AG04450 (cell line): Measurements from ENCODE around the gene SYT12. TPM values are rescaled to one million over a fixed set of nuclear protein-coding genes. Genes with fewer than 3 reads are reported as not detected.
A peak's percentile ranks its signal among the peaks of the same experiment; 100 is the strongest.

Experiments used
- CTCF ChIA-PET: fragments of 300-600, 350-600 bp; formaldehyde crosslinking; extraction: SDS; loops from one replicate; lab custom pipeline; 2022; ENCODE audit warnings: antibody characterized with exemption, inconsistent platforms; lab: Charles Lee
- POLR2A ChIA-PET: fragments of 350-600 bp; formaldehyde crosslinking; extraction: SDS; loops from one replicate; lab custom pipeline; 2021; ENCODE audit warnings: antibody characterized with exemption, inconsistent platforms; lab: Yijun Ruan, JAX
- DNase-seq: peaks from one replicate; pipeline ENCODE4 v3.0.0-alpha.2; 2011; ENCODE audit warnings: low read depth, low spot score
- H3K27ac ChIP-seq: one replicate; pipeline ENCODE4 v1.5.1; 2012; ENCODE audit warnings: low read depth, low read length, control low read depth
- H3K27me3 ChIP-seq: one replicate; pipeline ENCODE4 v1.6.0; 2012; ENCODE audit warnings: low read length; ENCODE audit not compliant: control insufficient read depth, insufficient read depth
- H3K4me3 ChIP-seq: 2 replicates; pipeline ENCODE4 v1.5.1; 2011; ENCODE audit warnings: mild to moderate bottlenecking, low read depth, low read length, control low read depth
- H3K9me3 ChIP-seq: 2 replicates; pipeline ENCODE4 v1.5.1; 2012; ENCODE audit warnings: low read length; ENCODE audit not compliant: control insufficient read depth, insufficient read depth
- polyA minus RNA-seq: library from RNA; depleted of rRNA, polyadenylated mRNA; stranded (reverse); fragments of >200 nt; gene quantifications from 2 replicates; pipeline ENCODE4 v1.2.3, GENCODE V29; 2011; rRNA and poly(A)+ RNA removed
- polyA plus RNA-seq: library from polyadenylated mRNA; depleted of rRNA; stranded (reverse); fragments of >200 nt; gene quantifications from 2 replicates; pipeline ENCODE4 v1.2.3, GENCODE V29; 2011; rRNA removed
- TF ChIP-seq, protein P1 (sequence below): IDR thresholded peaks from 2 replicates; pipeline ENCODE4 v1.5.1; 2011; ENCODE audit warnings: low read depth, low read length, control low read depth, inconsistent platforms

Gene SYT12, protein sequence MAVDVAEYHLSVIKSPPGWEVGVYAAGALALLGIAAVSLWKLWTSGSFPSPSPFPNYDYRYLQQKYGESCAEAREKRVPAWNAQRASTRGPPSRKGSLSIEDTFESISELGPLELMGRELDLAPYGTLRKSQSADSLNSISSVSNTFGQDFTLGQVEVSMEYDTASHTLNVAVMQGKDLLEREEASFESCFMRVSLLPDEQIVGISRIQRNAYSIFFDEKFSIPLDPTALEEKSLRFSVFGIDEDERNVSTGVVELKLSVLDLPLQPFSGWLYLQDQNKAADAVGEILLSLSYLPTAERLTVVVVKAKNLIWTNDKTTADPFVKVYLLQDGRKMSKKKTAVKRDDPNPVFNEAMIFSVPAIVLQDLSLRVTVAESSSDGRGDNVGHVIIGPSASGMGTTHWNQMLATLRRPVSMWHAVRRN
- polyA plus RNA-seq (0.30 and 0.41 TPM in 2 replicates), polyA minus RNA-seq (0.09 and 0.46 TPM in 2 replicates)

DNA sequence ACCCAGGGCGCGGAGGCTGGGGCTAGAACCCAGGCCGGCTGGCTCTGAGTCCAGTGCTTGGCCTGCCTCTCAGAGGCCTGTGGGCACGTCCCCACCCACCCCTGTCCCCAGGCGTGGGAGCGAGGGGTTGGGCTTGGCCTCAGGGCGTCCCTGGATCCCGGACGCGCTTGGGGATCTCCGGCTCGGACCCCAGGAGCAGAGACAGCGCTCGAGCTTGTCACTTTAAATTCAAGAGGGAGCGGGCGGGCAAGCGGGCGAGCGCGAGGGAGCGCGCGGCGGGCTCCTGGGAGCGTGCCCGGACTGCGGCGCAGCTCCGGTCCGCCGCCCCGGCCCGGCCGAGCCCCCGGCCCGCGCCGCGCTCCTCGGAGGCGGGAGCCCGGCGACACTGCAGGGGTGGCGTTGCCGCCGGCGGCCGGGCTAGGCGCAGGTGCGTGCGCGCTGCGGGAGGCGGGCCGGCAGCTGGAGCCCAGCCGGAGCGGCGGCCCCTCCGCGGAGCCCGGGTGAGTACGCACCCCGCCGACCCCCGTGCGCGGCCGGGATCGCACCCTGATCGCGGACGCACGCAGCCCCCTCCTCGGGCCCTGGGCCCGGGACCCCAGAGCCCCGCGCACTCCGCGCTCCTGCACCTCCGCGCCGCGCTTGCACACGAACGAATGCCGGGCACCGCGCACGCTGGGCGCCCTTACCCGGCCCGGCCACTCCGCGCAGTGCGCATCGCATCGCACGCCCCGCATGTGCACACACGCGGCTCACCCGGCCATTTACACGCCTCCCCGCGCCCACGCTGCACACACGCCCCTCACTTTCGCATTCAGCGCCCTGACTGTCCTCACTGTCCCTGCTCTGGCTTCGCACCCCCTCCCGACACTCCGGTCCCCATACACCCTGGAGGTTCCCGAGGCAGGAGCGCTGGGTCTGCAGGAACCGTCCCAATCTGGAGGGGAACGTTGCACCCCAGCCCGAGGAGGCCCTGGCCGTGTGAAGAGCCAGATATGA, at the start of gene SYT12:
SYT12 (plus strand) TSS at position 174 of the 996 bp plus-strand sequence. CDS start 7,011 bp downstream, outside the sequence.
- Histone ChIP-seq H3K4me3 (peak within 1 kb of the TSS; percentile 52), H3K9me3 (no peaks in the 10 kb centered on the region; the same call in 1 of the 2 replicates), H3K27ac (no peak within 1 kb of the TSS), H3K27me3 (peaks cover 2% of the 10 kb centered on the region)
- CTCF ChIA-PET: interaction anchor here (2.2 kb wide), 1 partner anchor 13 kb away, joined by 8 read pairs; no protein-coding TSS in a partner anchor
- TF ChIP-seq, protein P1, sequence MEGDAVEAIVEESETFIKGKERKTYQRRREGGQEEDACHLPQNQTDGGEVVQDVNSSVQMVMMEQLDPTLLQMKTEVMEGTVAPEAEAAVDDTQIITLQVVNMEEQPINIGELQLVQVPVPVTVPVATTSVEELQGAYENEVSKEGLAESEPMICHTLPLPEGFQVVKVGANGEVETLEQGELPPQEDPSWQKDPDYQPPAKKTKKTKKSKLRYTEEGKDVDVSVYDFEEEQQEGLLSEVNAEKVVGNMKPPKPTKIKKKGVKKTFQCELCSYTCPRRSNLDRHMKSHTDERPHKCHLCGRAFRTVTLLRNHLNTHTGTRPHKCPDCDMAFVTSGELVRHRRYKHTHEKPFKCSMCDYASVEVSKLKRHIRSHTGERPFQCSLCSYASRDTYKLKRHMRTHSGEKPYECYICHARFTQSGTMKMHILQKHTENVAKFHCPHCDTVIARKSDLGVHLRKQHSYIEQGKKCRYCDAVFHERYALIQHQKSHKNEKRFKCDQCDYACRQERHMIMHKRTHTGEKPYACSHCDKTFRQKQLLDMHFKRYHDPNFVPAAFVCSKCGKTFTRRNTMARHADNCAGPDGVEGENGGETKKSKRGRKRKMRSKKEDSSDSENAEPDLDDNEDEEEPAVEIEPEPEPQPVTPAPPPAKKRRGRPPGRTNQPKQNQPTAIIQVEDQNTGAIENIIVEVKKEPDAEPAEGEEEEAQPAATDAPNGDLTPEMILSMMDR: no peak
- POLR2A ChIA-PET: interaction anchor here (1.3 kb wide), 1 partner anchor 10 kb away, joined by 4 read pairs; no protein-coding TSS in a partner anchor
- DNase-seq: no peak

DNA sequence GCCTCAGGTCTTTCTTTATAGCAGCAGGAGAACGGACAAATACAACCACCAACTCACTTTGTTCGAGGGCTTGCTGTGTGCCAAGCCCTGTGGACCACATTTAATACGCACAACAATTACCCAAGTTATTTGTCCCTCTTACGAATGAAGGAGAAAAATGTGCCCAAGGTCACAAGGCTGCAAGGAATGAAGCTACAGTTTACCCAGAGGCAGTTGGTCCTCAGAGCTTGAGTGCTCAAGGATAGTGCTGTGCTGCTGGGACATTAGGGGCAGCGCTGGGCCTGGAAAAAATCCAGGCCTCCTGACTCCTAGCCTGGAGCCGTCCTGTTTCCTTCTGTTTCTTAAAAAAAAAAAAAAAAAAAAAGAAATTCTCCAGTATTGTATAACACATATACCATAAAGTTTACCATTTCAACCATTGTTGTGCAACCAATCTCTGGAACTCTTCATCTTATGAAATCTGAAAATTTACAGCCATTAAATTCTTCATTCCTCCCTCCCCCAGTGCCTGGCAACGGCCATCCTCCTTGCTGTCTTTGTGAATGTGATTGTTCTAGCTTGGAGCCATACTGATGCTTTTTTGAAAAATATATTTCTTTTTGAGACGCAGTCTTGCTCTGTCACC, 48.9 kb upstream of the SYT12 start:
- ChIA-PET CTCF (interaction anchor here (0.7 kb wide), 1 partner anchor 77 kb away, joined by 11 read pairs; no protein-coding TSS in a partner anchor), POLR2A (interaction anchor here (1.1 kb wide), 1 partner anchor 131 kb away, joined by 3 read pairs; the partner anchor contains the start of gene RCE1)

DNA sequence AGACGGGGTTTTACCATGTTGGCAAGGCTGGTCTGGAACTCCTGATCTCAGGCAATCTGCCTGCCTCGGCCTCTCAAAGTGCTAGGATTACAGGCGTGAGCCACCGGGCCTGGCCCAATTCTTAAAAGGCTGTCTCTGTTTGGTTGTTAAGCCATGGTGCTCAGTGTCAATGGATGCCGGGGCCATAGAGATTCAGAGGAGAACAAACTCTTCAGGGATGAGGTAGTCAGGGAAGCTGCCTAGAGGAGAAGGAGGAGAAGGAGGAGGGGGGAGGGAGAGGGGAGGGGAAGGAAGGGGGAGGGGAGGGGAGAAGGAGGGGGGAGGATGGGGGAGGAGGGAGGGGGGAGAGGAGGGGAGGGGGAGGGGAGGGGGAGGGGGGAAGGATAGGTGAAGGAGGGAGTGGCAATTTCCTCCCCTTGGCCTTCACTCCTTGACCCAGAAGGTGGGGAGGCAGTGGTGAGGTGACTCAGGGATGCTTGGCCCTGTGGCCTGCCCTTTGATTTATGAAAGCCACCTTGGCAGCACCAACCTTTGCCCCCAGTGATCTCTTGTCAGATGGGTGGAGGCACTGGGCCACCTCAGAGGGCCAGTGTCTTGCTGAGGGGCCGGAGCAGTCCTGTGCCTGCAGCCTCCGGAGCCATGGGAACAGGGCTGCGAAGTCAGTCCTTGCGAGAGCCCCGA, 48.1 kb upstream of the SYT12 start, which contains the start of gene C11orf86:
C11orf86 (plus strand) TSS at position 581 of the 681 bp plus-strand sequence; CDS start at position 640, 59 bp downstream.
- DNase-seq: no peak
- no peak within 1 kb of the TSS for H3K4me3 ChIP-seq
- POLR2A ChIA-PET: interaction anchor here (1.1 to 1.2 kb wide), 2 partner anchors 132 kb away, joined by 3 to 5 read pairs; partner anchors contain the start of gene RCE1
- CTCF ChIA-PET: interaction anchor here (0.6 to 0.7 kb wide), 2 partner anchors 77 to 364 kb away, joined by 4 to 11 read pairs; no protein-coding TSS in a partner anchor
- no peaks in the 10 kb centered on the region for H3K27me3 ChIP-seq
- peaks cover 29% of the 10 kb centered on the region for H3K9me3 ChIP-seq
- peak within 1 kb of the TSS; percentile 11 for H3K27ac ChIP-seq
- TF ChIP-seq, protein P1: no peak

More for the DNA sequence above, 48.9 kb upstream of the SYT12 start:
- no peak overlapping the region for H3K27ac ChIP-seq
- peaks cover 21% of the 10 kb centered on the region for H3K9me3 ChIP-seq
- TF ChIP-seq, protein P1: no peak
- H3K27me3 ChIP-seq: no peaks in the 10 kb centered on the region
- H3K4me3 ChIP-seq: no peak overlapping the region
- DNase-seq: no peak

DNA sequence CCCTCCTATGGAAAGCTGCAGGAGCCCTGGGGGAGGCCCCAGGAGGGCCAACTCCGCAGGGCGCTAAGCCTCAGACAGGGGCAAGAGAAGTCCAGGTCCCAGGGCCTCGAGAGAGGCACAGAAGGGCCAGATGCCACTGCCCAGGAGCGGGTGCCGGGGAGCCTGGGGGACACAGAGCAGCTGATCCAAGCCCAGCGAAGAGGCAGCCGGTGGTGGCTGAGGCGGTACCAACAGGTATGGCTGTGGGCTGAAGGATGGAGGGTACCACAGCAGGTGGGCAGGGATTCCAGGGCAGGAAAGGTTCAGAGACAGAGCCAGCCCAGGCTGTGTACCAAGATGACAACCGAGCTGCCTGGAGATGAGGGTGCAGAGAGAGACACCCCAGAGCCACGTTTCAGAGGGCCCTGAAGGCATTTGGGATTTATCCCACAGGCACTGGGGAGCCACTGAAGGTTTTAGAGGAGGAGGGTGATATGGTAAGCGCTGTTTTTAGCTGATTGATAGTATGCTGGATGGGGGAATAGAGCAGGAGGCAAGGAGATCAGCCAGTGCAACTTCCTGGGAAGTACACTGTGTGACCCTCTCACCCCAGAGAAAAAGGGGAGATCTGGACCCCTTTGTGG, 47.4 kb upstream of the SYT12 start:
- H3K27me3 ChIP-seq: no peaks in the 10 kb centered on the region
- ChIA-PET POLR2A (interaction anchor here (1.2 kb wide), 1 partner anchor 132 kb away, joined by 5 read pairs; the partner anchor contains the start of gene RCE1), CTCF (interaction anchor here (0.6 to 1.2 kb wide), 3 partner anchors 39 to 365 kb away, joined by 3 to 4 read pairs (median 4); no protein-coding TSS in a partner anchor)
- DNase-seq: no peak
- TF ChIP-seq, protein P1: no peak
- peaks cover 31% of the 10 kb centered on the region for H3K9me3 ChIP-seq
- no peak overlapping the region for H3K4me3 ChIP-seq
- H3K27ac ChIP-seq: no peak overlapping the region
